ENCODE data around the gene NCK1.

- TF ChIP-seq, protein P1, sequence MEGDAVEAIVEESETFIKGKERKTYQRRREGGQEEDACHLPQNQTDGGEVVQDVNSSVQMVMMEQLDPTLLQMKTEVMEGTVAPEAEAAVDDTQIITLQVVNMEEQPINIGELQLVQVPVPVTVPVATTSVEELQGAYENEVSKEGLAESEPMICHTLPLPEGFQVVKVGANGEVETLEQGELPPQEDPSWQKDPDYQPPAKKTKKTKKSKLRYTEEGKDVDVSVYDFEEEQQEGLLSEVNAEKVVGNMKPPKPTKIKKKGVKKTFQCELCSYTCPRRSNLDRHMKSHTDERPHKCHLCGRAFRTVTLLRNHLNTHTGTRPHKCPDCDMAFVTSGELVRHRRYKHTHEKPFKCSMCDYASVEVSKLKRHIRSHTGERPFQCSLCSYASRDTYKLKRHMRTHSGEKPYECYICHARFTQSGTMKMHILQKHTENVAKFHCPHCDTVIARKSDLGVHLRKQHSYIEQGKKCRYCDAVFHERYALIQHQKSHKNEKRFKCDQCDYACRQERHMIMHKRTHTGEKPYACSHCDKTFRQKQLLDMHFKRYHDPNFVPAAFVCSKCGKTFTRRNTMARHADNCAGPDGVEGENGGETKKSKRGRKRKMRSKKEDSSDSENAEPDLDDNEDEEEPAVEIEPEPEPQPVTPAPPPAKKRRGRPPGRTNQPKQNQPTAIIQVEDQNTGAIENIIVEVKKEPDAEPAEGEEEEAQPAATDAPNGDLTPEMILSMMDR (IDR thresholded peaks at IDR 0.05) = no peak
- TF ChIP-seq POLR2A (IDR thresholded peaks at IDR 0.05) = no peak
These were observed 95.8 kb downstream of the NCK1 start, which contains the start of gene IL20RB for GRCh38 chr3:136957751-136958288.

Measured in uterus (tissue), 2 donors.